SK-N-MC (cell line): ENCODE data around the gene FAM210B.
"Not testable (repeated sequence)": the region's sequence is repeated elsewhere in the genome, so short reads cannot be mapped to it uniquely, and the experiment has no call there.

Experiments
- DNase-seq: peaks from one replicate; pipeline ENCODE4 v3.0.0-alpha.2; 2011; ENCODE audit warnings: low read depth, low spot score
- H3K27ac ChIP-seq: fragments of 200-600 bp; sonication (generic); 2 replicates; pipeline ENCODE4 v1.5.1; 2016; ENCODE audit warnings: mixed run types
- H3K36me3 ChIP-seq: fragments of 200-600 bp; sonication (generic); 2 replicates; pipeline ENCODE4 v1.6.1; 2017; ENCODE audit warnings: antibody characterized with exemption, low read length, mixed read lengths; ENCODE audit not compliant: insufficient read depth
- H3K4me3 ChIP-seq: fragments of 200-600 bp; sonication (generic); 2 replicates; pipeline ENCODE4 v1.5.1; 2016
- H3K9ac ChIP-seq: fragments of 200-600 bp; sonication (generic); 2 replicates; pipeline ENCODE4 v1.8.0; 2017; ENCODE audit warnings: mixed run types, mixed read lengths; ENCODE audit not compliant: insufficient read length
- H3K9me3 ChIP-seq: fragments of 200-600 bp; sonication (generic); 2 replicates; pipeline ENCODE4 v1.6.1; 2017; ENCODE audit warnings: low read depth, mild to moderate bottlenecking, antibody characterized with exemption, low read length, moderate library complexity, mixed read lengths
- EZH2 ChIP-seq: fragments of 200-600 bp; sonication (generic); IDR thresholded peaks from one replicate; pipeline ENCODE4 v1.6.1; 2017; ENCODE audit warnings: antibody characterized with exemption
- FOXP2 ChIP-seq: optimal IDR thresholded peaks from 2 replicates; pipeline ENCODE3; 2011; ENCODE audit warnings: mild to moderate bottlenecking, moderate library complexity; ENCODE audit not compliant: insufficient read depth; ENCODE audit errors: extremely low read length, control extremely low read depth
- POLR2AphosphoS5 ChIP-seq: IDR thresholded peaks from 2 replicates; pipeline ENCODE4 v1.6.1; 2012; ENCODE audit warnings: mild to moderate bottlenecking, low read depth, low read length, borderline replicate concordance

The FAM210B gene

DNA sequence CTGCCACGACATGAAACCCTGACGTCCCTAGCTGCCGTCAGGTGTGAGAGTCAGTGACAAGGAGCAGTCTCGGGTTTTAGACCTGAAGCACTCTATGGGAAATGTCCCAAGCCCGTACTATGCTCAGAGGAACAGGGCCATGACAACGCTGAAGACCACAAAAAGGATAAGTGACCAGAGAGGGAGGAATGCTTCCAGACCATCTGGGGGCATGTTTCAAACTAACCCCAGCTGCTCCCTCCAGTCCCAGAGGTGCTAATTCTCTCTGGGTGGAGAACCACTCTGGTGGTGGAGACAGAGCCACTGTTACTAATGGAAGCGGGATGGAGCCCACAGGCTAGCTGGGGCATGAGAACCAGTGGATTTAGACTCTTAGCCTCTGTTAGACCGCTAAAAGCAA lies 24.6 kb downstream of the FAM210B start:
- H3K27ac ChIP-seq: 0 out of 2 replicates have a peak overlapping the region, but pooled peaks have one; percentile 15
- no peak overlapping the region for H3K9ac ChIP-seq

GRCh38 chr20:56385130-56385529 lies 26.4 kb downstream of the FAM210B start:
- TF ChIP-seq POLR2AphosphoS5 (no peak), FOXP2 (no peak), EZH2 (no peak)
- Histone ChIP-seq H3K9ac (no peak overlapping the region), H3K36me3 (peaks cover 94% of the 10 kb centered on the region), H3K4me3 (no peak overlapping the region), H3K27ac (peak overlapping the region; percentile 42; the same call in 1 of the 2 replicates), H3K9me3 (no peaks in the 10 kb centered on the region)
- no peak for DNase-seq

More for the DNA sequence above, 24.6 kb downstream of the FAM210B start:
- H3K9me3 ChIP-seq: no peaks in the 10 kb centered on the region
- H3K36me3 ChIP-seq: peaks cover 90% of the 10 kb centered on the region
- TF ChIP-seq FOXP2 (no peak), POLR2AphosphoS5 (no peak), EZH2 (no peak)
- H3K4me3 ChIP-seq: no peak overlapping the region
- no peak for DNase-seq

- H3K9me3 ChIP-seq: no peaks in the 10 kb centered on the region
- no peak overlapping the region for H3K4me3 ChIP-seq
- H3K36me3 ChIP-seq: peaks cover 89% of the 10 kb centered on the region
- H3K27ac ChIP-seq: peak overlapping the region; percentile 49; the same call in 1 of the 2 replicates
- H3K9ac ChIP-seq: no peak overlapping the region
- no peak for DNase-seq
- no peak for TF ChIP-seq POLR2AphosphoS5
- TF ChIP-seq EZH2: no peak
- no peak for TF ChIP-seq FOXP2
These were observed 27.4 kb downstream of the FAM210B start for GRCh38 chr20:56386219-56386618.

- no peak for DNase-seq
- no peaks in the 10 kb centered on the region for H3K9me3 ChIP-seq
- H3K9ac ChIP-seq: no peak overlapping the region
- H3K27ac ChIP-seq: no peak overlapping the region
- no peak for TF ChIP-seq EZH2
- no peak for TF ChIP-seq POLR2AphosphoS5
- no peak for TF ChIP-seq FOXP2
- H3K4me3 ChIP-seq: no peak overlapping the region
- H3K36me3 ChIP-seq: peaks cover 64% of the 10 kb centered on the region
These were observed 30.1 kb downstream of the FAM210B start for GRCh38 chr20:56388882-56389281.

GRCh38 chr20:56389807-56390206 lies 31.0 kb downstream of the FAM210B start:
- Histone ChIP-seq H3K9me3 (no peaks in the 10 kb centered on the region), H3K9ac (no peak overlapping the region), H3K27ac (no peak overlapping the region), H3K36me3 (peaks cover 59% of the 10 kb centered on the region), H3K4me3 (no peak overlapping the region)
- TF ChIP-seq POLR2AphosphoS5 (no peak), EZH2 (no peak), FOXP2 (no peak)
- no peak for DNase-seq

- not testable (repeated sequence) for H3K9me3 ChIP-seq, H3K27ac ChIP-seq, DNase-seq
- Histone ChIP-seq H3K9ac (peak overlapping the region; percentile 97), H3K36me3 (peaks cover 59% of the 10 kb centered on the region), H3K4me3 (peak overlapping the region; percentile 95)
These were observed 31.6 kb downstream of the FAM210B start for GRCh38 chr20:56390396-56390795.

GRCh38 chr20:56391037-56391436 lies 32.3 kb downstream of the FAM210B start:
- no peak for DNase-seq
- Histone ChIP-seq H3K4me3 (peak overlapping the region; percentile 95), H3K27ac (no peak overlapping the region), H3K9ac (peak overlapping the region; percentile 97), H3K36me3 (peaks cover 60% of the 10 kb centered on the region), H3K9me3 (no peaks in the 10 kb centered on the region)
- no peak for TF ChIP-seq EZH2
- no peak; the same call in 1 of the 2 replicates for TF ChIP-seq POLR2AphosphoS5
- TF ChIP-seq FOXP2: no peak

- no peak for DNase-seq
- H3K27ac ChIP-seq: peak overlapping the region; percentile 96
- no peaks in the 10 kb centered on the region for H3K9me3 ChIP-seq
- peak overlapping the region; percentile 97 for H3K9ac ChIP-seq
- peaks cover 60% of the 10 kb centered on the region for H3K36me3 ChIP-seq
- TF ChIP-seq FOXP2: no peak
- TF ChIP-seq POLR2AphosphoS5: no peak
- no peak for TF ChIP-seq EZH2
- peak overlapping the region; percentile 95 for H3K4me3 ChIP-seq
These were observed 32.9 kb downstream of the FAM210B start for GRCh38 chr20:56391596-56392131.
